Measurements from ENCODE around the gene ERG. TPM values are rescaled to one million over a fixed set of nuclear protein-coding genes. Genes with fewer than 3 reads are reported as not detected.
A peak's percentile ranks its signal among the peaks of the same experiment; 100 is the strongest.

The ERG gene
- total RNA-seq, 1 experiment from 2014 or later: 0.11 TPM

DNA sequence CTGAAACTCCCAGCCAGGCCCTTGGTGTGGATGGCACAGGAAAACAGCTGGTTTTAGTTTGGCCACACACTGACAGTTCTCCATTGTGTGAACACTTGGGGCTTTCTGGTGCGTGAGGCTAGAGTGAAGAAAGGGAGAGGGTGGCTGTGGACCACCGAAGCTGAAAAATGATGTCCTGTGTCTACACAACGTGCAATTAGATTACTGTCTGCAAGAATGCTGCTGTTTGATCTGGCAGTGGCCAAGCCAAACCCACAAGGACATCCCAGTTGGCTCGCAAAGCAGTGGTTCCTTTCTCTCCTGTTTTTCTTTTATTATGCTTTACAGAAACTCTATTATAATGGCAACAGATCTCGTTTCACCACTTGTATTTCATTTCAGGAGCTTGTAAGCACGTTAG lies 58.9 kb downstream of the ERG start:
- H3K9ac ChIP-seq (ENCODE audit: extremely low read depth, insufficient read length, low read length): no peak overlapping the region
- H3K4me1 ChIP-seq (ENCODE audit: insufficient read depth, low read length): no peaks in the 10 kb centered on the region
- H2BK120ac ChIP-seq (ENCODE audit: low read depth, low read length, poor library complexity, severe bottlenecking): no peak overlapping the region
- no peak overlapping the region for H4K91ac ChIP-seq (ENCODE audit: insufficient read length, low read depth, low read length)
- H3K23ac ChIP-seq (ENCODE audit: insufficient read length, low read depth, low read length): peak overlapping the region; percentile 95
- H3K23me2 ChIP-seq (ENCODE audit: insufficient read length, low read depth, low read length, poor library complexity, severe bottlenecking): no peaks in the 10 kb centered on the region
- H4K8ac ChIP-seq (replicated peaks; ENCODE audit: insufficient read length, low read depth, low read length): no peak overlapping the region
- no peak overlapping the region for H3K27ac Mint-ChIP-seq
- no peaks in the 10 kb centered on the region for H3K9me3 ChIP-seq (ENCODE audit: control insufficient read depth, low read depth, low read length)
- no peak overlapping the region for H3K4me2 ChIP-seq (ENCODE audit: insufficient read depth, insufficient read length, low read length)
- no peak overlapping the region for H3T11ph ChIP-seq (ENCODE audit: low read length)
- WGBS (ENCODE audit: extremely low coverage, insufficient read length, low lambda C conversion rate): no CpG with 5 or more reads among the region's 6 CpGs
- no peak overlapping the region for H2BK20ac ChIP-seq (ENCODE audit: low read depth, low read length, poor library complexity, severe bottlenecking)
- H2BK12ac ChIP-seq (ENCODE audit: insufficient read length, low read depth, low read length): no peak overlapping the region
- no peak for DNase-seq
- no peak overlapping the region for H3K14ac ChIP-seq (ENCODE audit: insufficient read depth, low read length)
- H3K18ac ChIP-seq (ENCODE audit: insufficient read length, low read depth, low read length): no peak overlapping the region
- no peak overlapping the region for H4K5ac ChIP-seq (ENCODE audit: insufficient read length, low read depth, low read length)
- no peaks in the 10 kb centered on the region for H3K36me3 Mint-ChIP-seq (ENCODE audit: insufficient read depth in 1 of 3, low read depth in 3 of 3)
- H2AFZ ChIP-seq (ENCODE audit: low read length): no peak overlapping the region
- H3K56ac ChIP-seq (ENCODE audit: insufficient read length, low read depth, low read length): no peak overlapping the region
- H3K4me3 Mint-ChIP-seq: no peak overlapping the region
- H2AK5ac ChIP-seq (ENCODE audit: insufficient read length, low read length): no peak overlapping the region
- H2BK15ac ChIP-seq (ENCODE audit: low read depth, low read length): no peak overlapping the region
- no peaks in the 10 kb centered on the region for H4K20me1 ChIP-seq (ENCODE audit: control insufficient read depth, insufficient read depth, insufficient read length)
- H3K79me1 ChIP-seq (ENCODE audit: insufficient read depth, low read depth, low read length, poor library complexity, severe bottlenecking): no peaks in the 10 kb centered on the region
- peaks cover 3% of the 10 kb centered on the region in 2 experiments; a peak in 2 of 4 replicates for H3K4me1 Mint-ChIP-seq
- H3K4ac ChIP-seq (ENCODE audit: low read depth, low read length): no peak overlapping the region
- no peaks in the 10 kb centered on the region for H3K79me2 ChIP-seq (ENCODE audit: insufficient read depth, low read length)
- TF ChIP-seq CTCF (conservative IDR thresholded peaks at IDR 0.05): no peak
- no peak overlapping the region for H3K27ac ChIP-seq (ENCODE audit: insufficient read length, low read depth, low read length)
- no peaks in the 10 kb centered on the region; a peak in 1 of 5 replicates for H3K9me3 Mint-ChIP-seq
- peaks cover 23% of the 10 kb centered on the region for H3K27me3 Mint-ChIP-seq (ENCODE audit: low read depth)
- H3K27me3 ChIP-seq (ENCODE audit: insufficient read depth, low read length): no peaks in the 10 kb centered on the region
- H2BK5ac ChIP-seq (ENCODE audit: insufficient read length, low read length): no peak overlapping the region

All from H9 (cell line).